ENCODE results near the gene PSMD4.

Gene PSMD4

GRCh38 chr1:151292207-151293030 is 37.9 kb downstream of the PSMD4 start:
- CTCF ChIA-PET, result interaction anchor here (1.3 to 1.7 kb wide), 3 partner anchors 9 to 15 kb away, joined by 3 to 5 read pairs (median 4); no protein-coding TSS in a partner anchor
- TF ChIP-seq CTCF (IDR thresholded peaks at IDR 0.05; ENCODE audit: control extremely low read depth, extremely low read depth, low read depth, missing control alignments), result no peak
- no peak for DNase-seq (ENCODE audit: extremely low spot score)
- POLR2A ChIA-PET, result interaction anchor here (1.2 kb wide), 1 partner anchor 42 kb away, joined by 3 read pairs; no protein-coding TSS in a partner anchor

GRCh38 chr1:151293093-151293492 is 38.6 kb downstream of the PSMD4 start:
- TF ChIP-seq CTCF (IDR thresholded peaks at IDR 0.05; ENCODE audit: control extremely low read depth, extremely low read depth, low read depth, missing control alignments), result no peak
- no peak for DNase-seq (ENCODE audit: extremely low spot score)
- ChIA-PET CTCF (interaction anchor here (1.2 to 1.7 kb wide), 3 partner anchors 12 to 34 kb away, joined by 3 to 4 read pairs (median 3); partner anchors contain the start of gene PI4KB), POLR2A (no interaction called here)

- no peak for TF ChIP-seq CTCF (IDR thresholded peaks at IDR 0.05; ENCODE audit: control extremely low read depth, extremely low read depth, low read depth, missing control alignments)
- CTCF ChIA-PET, result interaction anchor here (0.7 to 2.6 kb wide), 8 partner anchors 11 to 195 kb away, joined by 3 to 11 read pairs (median 5); no protein-coding TSS in a partner anchor
- POLR2A ChIA-PET, result interaction anchor here (1.4 kb wide), 1 partner anchor 13 kb away, joined by 3 read pairs; no protein-coding TSS in a partner anchor
- DNase-seq (ENCODE audit: extremely low spot score), result no peak
Observed at GRCh38 chr1:151294742-151295462, 40.4 kb downstream of the PSMD4 start.

GRCh38 chr1:151309811-151310323 is 55.3 kb downstream of the PSMD4 start:
- ChIA-PET POLR2A (interaction anchor here (0.6 kb wide), 1 partner anchor 93 kb away, joined by 3 read pairs; no protein-coding TSS in a partner anchor), CTCF (interaction anchor here (0.7 to 8.8 kb wide), 10 partner anchors 9 to 210 kb away, joined by 3 to 67 read pairs (median 5); partner anchors contain the start of gene PI4KB)
- no peak for TF ChIP-seq CTCF (IDR thresholded peaks at IDR 0.05; ENCODE audit: control extremely low read depth, extremely low read depth, low read depth, missing control alignments)
- DNase-seq (ENCODE audit: extremely low spot score), result no peak

- no peak for TF ChIP-seq CTCF (IDR thresholded peaks at IDR 0.05; ENCODE audit: control extremely low read depth, extremely low read depth, low read depth, missing control alignments)
- CTCF ChIA-PET, result interaction anchor here (1.1 to 8.8 kb wide), 10 partner anchors 10 to 211 kb away, joined by 4 to 67 read pairs (median 5); partner anchors contain the start of gene PI4KB
Observed at GRCh38 chr1:151311011-151311410, 56.5 kb downstream of the PSMD4 start.

More at GRCh38 chr1:151311011-151311410, 56.5 kb downstream of the PSMD4 start:
- POLR2A ChIA-PET, result interaction anchor here (0.5 to 1.4 kb wide), 2 partner anchors 16 to 181 kb away, joined by 4 to 9 read pairs; partner anchors contain the start of gene PI4KB
- DNase-seq (ENCODE audit: extremely low spot score), result no peak

Measured in GM10248 (cell line).